Measurements from ENCODE around the gene CCDC149.

- TF ChIP-seq CTCF (IDR thresholded peaks at IDR 0.05 in 4 of 5, conservative IDR thresholded peaks at IDR 0.05 in 1 of 5), result no peak
- TF ChIP-seq POLR2A (IDR thresholded peaks at IDR 0.05), result no peak
These were observed 147.4 kb downstream of the CCDC149 start for GRCh38 chr4:24765376-24765988.
